ENCODE data around the gene PAOX.

PAOX gene

GRCh38 chr10:133350283-133350949 lies 28.6 kb upstream of the PAOX start:
- DNase-seq = no peak

GRCh38 chr10:133350950-133351329 lies 28.1 kb upstream of the PAOX start:
- DNase-seq = no peak

GRCh38 chr10:133351408-133352318 lies 27.4 kb upstream of the PAOX start:
- no peak for DNase-seq

GRCh38 chr10:133353202-133353959 lies 25.7 kb upstream of the PAOX start:
- no peak for DNase-seq

DNA sequence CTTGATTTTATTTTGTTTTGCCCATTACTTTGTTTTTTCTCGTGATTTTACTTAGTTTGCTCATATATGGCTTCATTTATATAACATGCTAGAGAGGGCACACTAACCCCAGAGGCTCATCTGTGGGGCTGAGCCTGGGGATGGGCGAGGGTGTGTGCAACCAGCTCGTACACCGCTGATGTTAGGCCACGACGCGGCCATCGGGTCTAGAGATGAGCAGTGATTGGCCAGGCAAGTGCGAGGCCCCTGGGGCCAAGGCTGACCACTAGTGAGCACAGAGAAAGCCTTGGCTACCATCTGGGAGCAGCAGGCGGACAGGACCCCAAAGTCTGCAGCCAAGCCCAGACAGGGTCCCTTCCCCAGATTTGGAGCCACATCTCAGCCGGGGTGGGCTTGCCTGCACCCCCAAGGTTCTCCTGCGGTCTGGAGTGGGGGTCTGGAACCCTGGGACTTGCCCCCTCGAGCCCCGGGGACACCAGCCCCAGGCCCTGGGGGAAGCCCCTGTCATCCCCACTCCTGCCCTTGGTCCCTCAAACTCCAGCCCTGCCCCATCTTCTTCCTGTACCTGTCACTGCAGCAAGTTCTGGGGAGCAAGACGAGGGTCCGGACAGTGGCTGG lies 25.0 kb upstream of the PAOX start:
- DNase-seq = no peak

DNA sequence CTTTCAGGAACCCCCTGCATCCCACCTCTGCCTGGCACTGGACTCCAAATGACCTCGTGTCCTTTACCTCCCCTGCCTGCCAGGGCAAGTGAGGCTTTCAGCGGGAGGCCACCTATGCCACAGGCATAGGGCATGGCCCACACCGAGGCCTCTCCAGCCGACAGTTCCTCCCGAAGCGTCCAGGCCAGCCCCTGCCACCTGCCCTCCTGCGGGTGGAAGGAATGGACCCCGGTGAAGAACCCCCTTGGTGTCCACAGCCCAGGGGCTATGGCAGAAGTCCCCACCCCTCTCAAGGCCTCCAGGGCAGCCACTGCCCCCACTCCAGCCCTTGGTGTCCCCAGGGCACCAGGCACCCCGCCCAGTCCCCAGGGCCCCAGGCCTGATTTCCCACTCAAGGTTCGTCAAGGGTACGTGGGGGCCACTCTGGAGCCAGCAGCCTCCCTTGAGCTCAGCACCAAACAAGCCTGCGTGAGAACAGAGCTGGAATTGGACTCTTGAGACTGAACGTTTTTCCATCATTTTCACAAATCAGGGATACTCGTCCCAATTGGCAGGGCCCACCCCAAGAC lies 24.3 kb upstream of the PAOX start:
- DNase-seq = no peak

- DNase-seq = no peak
Observed at GRCh38 chr10:133355266-133355665, 23.8 kb upstream of the PAOX start.

DNA sequence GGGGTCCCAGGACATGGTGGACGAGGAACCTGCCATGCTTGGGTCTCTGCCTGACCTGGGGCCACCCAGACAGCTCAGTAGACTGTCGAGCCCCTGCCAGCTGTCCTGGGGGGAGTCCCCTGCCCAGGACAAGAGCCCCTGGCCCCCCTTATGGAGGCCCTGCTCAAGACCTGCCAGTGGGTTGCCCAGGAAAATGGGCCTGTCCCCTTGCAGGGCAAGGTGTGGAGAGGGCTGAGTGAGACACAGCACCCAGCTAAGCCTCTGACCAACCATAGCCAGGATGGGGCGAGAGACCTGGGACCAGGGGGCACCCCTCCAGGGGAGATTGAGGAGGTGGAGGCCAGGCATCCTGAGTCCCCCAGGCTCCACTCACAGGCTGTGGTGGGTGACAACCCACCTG lies 23.1 kb upstream of the PAOX start:
- no peak for DNase-seq

GRCh38 chr10:133356549-133357284 lies 22.3 kb upstream of the PAOX start:
- DNase-seq = no peak

- DNase-seq = no peak
Observed at GRCh38 chr10:133357285-133358161, 21.5 kb upstream of the PAOX start, which contains the start of gene FUOM. FUOM (minus strand) TSS chr10:133358019; CDS start chr10:133358007, 12 bp downstream.

DNA sequence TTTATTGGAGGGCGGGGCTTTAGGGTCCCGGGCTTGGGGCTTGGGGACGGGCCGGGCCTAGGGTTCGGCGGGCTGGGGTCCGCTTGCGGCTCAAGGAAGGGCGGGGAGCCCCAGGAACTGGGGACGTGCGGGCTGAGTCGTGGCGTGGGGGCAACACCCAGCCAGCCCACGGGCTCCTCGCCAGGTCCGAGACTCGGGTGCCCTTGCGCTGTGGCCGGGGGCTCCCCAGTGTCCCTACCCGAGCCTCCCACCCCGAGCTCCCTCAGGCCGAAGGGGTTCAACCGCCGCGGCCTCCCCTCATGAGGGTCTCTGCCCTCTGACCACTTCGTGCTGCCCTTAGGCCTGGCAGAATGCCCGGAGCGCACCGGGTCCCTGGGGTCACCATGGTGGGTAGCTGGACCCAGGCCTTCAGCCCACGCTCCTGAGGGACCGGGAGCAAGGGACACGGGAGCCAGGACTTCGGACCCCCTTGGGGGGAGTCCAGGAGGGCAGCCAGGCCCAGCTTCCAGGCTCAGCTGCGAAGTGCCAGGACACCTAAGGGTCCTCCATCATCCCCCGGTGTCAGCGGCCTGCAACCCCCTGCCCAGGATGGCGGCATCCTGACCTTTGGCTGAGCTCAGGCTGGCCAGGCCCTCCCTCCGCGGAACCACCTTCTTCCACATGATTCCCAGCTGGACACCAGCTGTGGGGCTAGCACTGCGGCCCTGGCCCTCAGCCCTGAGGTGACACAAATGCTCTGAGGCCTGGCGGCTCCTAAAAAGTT lies 20.7 kb upstream of the PAOX start:
- no peak for DNase-seq

- DNase-seq = no peak
Observed at GRCh38 chr10:133358925-133359310, 20.1 kb upstream of the PAOX start.

DNA sequence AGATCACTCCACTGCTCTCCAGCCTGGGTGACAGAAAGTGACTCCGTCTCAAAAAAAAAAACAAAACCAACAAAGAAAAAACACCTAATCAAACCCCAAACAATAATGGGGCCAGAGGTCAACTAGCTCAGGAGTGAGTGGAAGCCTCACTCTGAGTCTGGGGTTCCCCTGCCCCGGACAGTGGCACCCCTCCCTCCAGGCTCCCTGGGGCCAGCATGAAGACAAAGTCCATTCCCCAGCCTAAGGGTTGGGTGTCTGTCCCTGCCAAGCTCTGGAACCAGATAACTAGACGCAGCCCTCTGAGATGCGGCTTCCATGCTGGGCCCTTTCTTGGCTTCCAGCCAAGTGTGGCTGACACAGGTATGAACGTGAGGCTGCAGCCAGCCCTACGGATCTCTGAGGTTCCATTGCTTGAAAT lies 19.5 kb upstream of the PAOX start:
- DNase-seq = no peak

DNA sequence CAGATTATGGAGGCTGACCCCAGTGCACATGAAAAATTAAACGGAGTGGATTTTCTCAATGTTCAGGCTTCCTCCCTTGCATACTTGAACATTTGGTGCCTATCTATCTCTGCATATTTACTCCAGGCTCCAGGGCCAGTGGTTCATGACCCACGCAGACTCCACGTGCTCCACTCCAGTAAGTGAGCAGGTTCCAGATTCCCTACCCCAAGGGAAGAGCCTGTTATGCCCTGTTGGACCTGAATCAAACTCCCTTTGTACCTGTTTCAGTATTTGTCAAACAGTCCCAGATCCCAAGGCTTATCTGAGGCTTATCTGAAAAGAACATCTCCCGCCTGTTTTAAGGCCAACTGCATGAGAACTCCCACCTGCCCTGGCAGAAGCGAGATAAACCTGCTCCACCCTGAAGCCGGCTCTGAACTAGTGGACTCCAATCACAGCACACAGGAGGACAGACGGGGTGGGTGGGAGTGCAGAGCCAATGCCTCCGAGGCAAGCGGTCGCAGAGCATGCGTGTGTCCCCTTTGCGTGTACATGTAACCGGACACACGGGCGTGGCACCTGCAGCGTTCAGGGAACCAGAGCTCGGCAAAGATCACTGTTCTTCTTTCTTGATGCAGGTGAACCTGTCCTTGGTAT lies 19.0 kb upstream of the PAOX start:
- no peak for DNase-seq

DNA sequence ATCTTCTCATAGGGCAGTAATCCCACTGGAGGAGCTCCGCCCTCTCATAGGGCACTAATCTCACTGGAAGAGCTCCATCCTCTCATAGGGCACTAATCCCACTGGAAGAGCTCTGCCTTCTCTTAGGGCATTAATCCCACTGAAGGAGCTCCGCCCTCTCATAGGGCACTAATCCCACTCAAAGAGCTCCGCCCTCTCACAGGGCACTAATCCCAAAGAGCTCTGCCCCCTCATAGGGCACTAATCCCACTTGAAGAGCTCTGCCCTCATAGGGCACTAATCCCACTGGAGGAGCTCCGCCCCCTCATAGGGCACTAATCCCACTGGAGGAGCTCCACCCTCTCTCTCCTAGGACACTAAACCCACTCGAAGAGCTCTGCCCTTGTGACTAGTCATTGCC lies 17.8 kb upstream of the PAOX start:
- no peak for DNase-seq

DNA sequence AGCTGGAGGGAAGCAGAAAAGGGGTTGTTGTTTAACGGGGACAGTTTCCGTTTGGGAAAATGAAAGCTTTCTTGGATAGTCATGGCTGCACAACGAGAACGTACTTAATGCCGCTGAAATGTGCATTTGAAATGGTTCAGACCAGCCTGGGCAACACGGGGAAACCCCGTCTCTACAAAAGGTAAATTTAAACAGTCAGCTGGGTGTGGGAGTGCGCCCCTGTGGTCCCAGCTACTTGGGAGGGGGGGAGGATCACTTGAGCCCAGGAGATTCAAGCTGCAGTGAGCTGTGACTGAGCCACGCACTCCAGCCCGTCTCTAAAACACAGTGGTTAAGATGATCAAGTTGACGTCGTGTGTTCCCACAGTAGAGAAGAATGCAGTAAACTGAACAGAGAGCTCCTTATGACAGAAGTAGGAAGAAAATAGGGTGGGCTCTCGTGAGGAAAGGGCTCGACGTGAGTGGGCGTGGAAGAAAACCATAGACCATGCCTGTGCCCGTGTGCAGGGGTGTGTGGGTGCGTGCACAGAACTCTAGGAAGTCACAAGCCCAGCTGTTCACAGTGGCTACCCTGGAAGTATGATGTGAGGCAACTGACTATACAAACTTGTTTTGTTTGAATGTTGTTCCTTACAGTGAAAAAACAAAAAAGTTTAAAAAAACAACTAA lies 17.2 kb upstream of the PAOX start:
- no peak for DNase-seq

DNA sequence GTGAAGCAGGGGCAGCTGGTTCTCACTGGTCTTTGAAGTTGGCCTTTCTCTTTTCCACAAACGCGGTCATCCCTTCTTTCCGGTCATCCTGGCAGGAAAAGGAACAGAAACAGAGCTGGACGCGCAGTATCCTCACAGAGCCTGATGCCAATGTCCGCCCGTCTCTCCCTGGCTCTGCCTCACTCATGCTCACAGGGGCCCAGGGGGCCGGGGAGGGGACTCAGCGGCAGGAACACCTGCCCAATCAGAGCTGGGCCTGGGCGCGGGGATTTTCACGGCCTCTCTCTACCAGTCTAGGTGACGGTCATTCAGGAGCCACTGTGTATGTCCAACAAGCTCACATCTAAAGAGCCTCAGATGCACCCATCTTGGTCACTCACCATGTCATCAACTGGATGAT lies 16.2 kb upstream of the PAOX start:
- no peak for DNase-seq

- no peak for DNase-seq
Observed at GRCh38 chr10:133364645-133365431, 14.2 kb upstream of the PAOX start.

All from SIG-M5 (cell line).